Peyer's patch (tissue), 4 donors: ENCODE measurements around the gene LRRC9. TPM values are rescaled to one million over a fixed set of nuclear protein-coding genes. Genes with fewer than 3 reads are reported as not detected.

Source experiments
- DNase-seq, 3 donors: peaks; one replicate each; pipeline ENCODE4 v3.0.0-alpha.2; 2017 to 2019
- H3K27ac ChIP-seq, 4 donors: fragments of 200-600 bp; sonication (generic); one replicate each; pipeline ENCODE4 v1.5.1; 2016 to 2019
- H3K27me3 ChIP-seq, 2 donors: fragments of 200-600 bp; sonication (generic); one replicate each; pipeline ENCODE4 v1.5.1; 2019
- H3K36me3 ChIP-seq, 3 donors: fragments of 200-600 bp; sonication (generic); one replicate each; pipeline ENCODE4 v1.5.1; 2016 to 2019
- H3K4me1 ChIP-seq, 4 donors: fragments of 200-600 bp; sonication (generic); one replicate each; pipeline ENCODE4 v1.5.1; 2016 to 2019
- H3K4me3 ChIP-seq, 4 donors: fragments of 200-600 bp; sonication (generic); 1 replicate in 3 of 4; 2 replicates in 1 of 4; pipeline ENCODE4 v1.5.1; 2016 to 2019; ENCODE audit warnings: mild to moderate bottlenecking in 1 of 4
- H3K9me3 ChIP-seq, 4 donors: fragments of 200-600 bp; sonication (generic); one replicate each; pipeline ENCODE4 v1.5.1; 2016 to 2019; ENCODE audit warnings: mild to moderate bottlenecking in 1 of 4
- POLR2A ChIP-seq, 2 donors: fragments of 450-650 bp; IDR thresholded peaks; one replicate each; pipeline ENCODE4 v1.5.1; 2017; ENCODE audit warnings: antibody characterized with exemption in 2 of 2, mild to moderate bottlenecking in 2 of 2, moderate library complexity in 2 of 2
- total RNA-seq, 4 donors: library from RNA; depleted of rRNA; stranded (reverse); fragments of >200 nt; gene quantifications; one replicate each; pipeline ENCODE4 v1.1.0, GENCODE V29; 2016
- TF ChIP-seq, protein P1 (sequence below), 6 experiments: fragments of 450-650 bp in 4 of 6; fragments of 200-600 bp in 2 of 6; sonication (generic) in 1 of 6; IDR thresholded peaks; one replicate each; pipeline ENCODE4 v1.5.1; 2017 to 2019; ENCODE audit warnings: antibody characterized with exemption in 6 of 6, mild to moderate bottlenecking in 3 of 6, moderate library complexity in 1 of 6

Gene LRRC9
- total RNA-seq, result 10 to 100 TPM in 1 of 4 donors, 1 to 10 TPM in 1, under 1 TPM in 1, not detected in 1; 0.27 to 13.4 (median 5.1) TPM

DNA sequence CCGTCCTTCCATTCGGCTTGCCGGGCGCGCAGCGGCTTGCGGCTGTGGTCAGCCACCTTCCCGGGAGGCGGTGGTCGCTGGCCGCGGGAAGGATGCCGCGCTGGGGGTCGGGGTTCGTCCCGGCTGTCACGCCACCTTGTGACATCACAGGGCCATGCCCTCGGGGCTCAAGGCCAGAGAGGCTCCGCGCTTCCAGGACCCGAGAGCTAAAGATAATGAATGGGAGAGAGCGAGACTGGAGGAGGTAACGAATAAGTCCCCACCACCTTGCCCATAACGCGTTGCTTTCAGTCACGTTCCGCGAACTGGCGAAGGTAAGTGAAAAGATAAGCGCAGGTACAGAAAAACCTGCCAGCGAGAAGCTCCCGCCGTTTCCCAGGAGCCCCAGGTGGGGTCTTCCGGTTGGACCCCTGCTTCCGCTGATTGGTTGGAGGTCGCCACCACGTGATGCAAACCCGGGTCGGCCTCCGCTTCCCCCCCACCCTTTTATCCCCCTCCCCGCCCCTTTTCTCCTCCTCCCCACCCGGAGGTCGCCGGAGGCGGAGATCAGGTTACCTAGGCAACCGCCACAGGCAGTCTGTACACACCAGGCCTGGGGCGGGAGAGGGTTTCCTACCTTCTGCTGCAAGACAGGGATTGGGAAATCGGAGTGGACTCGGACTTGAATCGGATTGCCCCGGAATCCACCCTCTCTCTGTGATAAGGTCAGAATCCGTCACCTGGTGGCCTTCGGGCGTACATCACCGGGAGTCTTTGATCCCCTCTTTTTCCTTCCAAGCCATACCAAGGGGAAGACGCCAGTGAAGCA is at the start of gene LRRC9:
Gene LRRC9, plus strand, starts transcription at position 575 of the 808 bp plus-strand sequence.
- Histone ChIP-seq H3K27me3 (no peaks in the 10 kb centered on the region), H3K36me3 (no peaks in the 10 kb centered on the region), H3K27ac (peak within 1 kb of the TSS in 2 of 4 donors; percentile 12 to 51), H3K9me3 (no peaks in the 10 kb centered on the region), H3K4me1 (peaks cover 0 to 11% (median 4%) of the 10 kb centered on the region in 4 donors), H3K4me3 (peak within 1 kb of the TSS; percentile 32 to 57 (median 45))
- TF ChIP-seq, protein P1, sequence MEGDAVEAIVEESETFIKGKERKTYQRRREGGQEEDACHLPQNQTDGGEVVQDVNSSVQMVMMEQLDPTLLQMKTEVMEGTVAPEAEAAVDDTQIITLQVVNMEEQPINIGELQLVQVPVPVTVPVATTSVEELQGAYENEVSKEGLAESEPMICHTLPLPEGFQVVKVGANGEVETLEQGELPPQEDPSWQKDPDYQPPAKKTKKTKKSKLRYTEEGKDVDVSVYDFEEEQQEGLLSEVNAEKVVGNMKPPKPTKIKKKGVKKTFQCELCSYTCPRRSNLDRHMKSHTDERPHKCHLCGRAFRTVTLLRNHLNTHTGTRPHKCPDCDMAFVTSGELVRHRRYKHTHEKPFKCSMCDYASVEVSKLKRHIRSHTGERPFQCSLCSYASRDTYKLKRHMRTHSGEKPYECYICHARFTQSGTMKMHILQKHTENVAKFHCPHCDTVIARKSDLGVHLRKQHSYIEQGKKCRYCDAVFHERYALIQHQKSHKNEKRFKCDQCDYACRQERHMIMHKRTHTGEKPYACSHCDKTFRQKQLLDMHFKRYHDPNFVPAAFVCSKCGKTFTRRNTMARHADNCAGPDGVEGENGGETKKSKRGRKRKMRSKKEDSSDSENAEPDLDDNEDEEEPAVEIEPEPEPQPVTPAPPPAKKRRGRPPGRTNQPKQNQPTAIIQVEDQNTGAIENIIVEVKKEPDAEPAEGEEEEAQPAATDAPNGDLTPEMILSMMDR (IDR thresholded peaks at IDR 0.05), result peak in 3 of 6 experiments; percentile 6 to 39 (median 13)
- no peak for TF ChIP-seq POLR2A (IDR thresholded peaks at IDR 0.05)
- peak in 2 of 3 donors; percentile 72 to 76 for DNase-seq

- H3K4me3 ChIP-seq, result peak within 1 kb of the TSS; percentile 27 to 71 (median 50)
- no peaks in the 10 kb centered on the region for H3K36me3 ChIP-seq
- TF ChIP-seq POLR2A (IDR thresholded peaks at IDR 0.05), result no peak
- TF ChIP-seq, protein P1 (IDR thresholded peaks at IDR 0.05), result no peak
- peaks cover 0 to 13% (median 3%) of the 10 kb centered on the region in 4 donors for H3K4me1 ChIP-seq
- H3K27ac ChIP-seq, result peak within 1 kb of the TSS in 1 of 4 donors; percentile 29
- peak in 2 of 3 donors; percentile 48 to 65 for DNase-seq
- no peaks in the 10 kb centered on the region for H3K9me3 ChIP-seq
- H3K27me3 ChIP-seq, result peaks cover 0 to 8% of the 10 kb centered on the region in 2 donors
These were observed 49.4 kb upstream of the LRRC9 start, which contains the start of gene RTN1 for GRCh38 chr14:59870277-59871165. Gene RTN1 (minus strand): TSS chr14:59870776. CDS start chr14:59870630, 146 bp downstream.

GRCh38 chr14:59871166-59871495 is 48.8 kb upstream of the LRRC9 start:
- TF ChIP-seq, protein P1 (IDR thresholded peaks at IDR 0.05), result no peak
- no peak for TF ChIP-seq POLR2A (IDR thresholded peaks at IDR 0.05)
- Histone ChIP-seq H3K9me3 (no peaks in the 10 kb centered on the region), H3K4me1 (peaks cover 0 to 13% (median 3%) of the 10 kb centered on the region in 4 donors), H3K36me3 (no peaks in the 10 kb centered on the region), H3K27ac (no peak overlapping the region), H3K4me3 (peak overlapping the region in 2 of 4 donors; percentile 41 to 71), H3K27me3 (peaks cover 0 to 8% of the 10 kb centered on the region in 2 donors)
- DNase-seq, result no peak

- Histone ChIP-seq H3K36me3 (no peaks in the 10 kb centered on the region), H3K4me3 (no peak overlapping the region), H3K4me1 (no peaks in the 10 kb centered on the region), H3K27ac (no peak overlapping the region), H3K27me3 (no peaks in the 10 kb centered on the region), H3K9me3 (no peaks in the 10 kb centered on the region)
- TF ChIP-seq POLR2A (IDR thresholded peaks at IDR 0.05), result no peak
- TF ChIP-seq, protein P1 (IDR thresholded peaks at IDR 0.05), result peak in 2 of 6 experiments; percentile 6 to 11
- DNase-seq, result no peak
These were observed 37.0 kb upstream of the LRRC9 start for GRCh38 chr14:59882957-59883356.

DNA sequence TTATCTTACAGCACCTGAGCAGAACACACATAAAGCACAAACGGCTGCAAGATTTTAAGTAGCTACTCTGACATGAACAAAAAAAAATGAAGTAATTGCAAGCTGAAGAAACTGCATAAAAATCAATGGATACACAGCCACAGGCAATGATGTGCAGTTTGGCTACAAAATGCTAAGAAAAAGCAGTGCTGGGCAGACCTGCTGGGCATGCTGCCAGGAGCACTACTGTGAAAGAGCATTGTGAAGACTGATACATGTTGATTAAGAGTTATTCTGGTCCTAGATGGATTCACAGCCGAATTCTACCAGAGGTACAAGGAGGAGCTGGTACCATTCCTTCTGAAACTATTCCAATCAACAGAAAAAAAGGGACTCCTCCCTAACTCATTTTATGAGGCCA is 29.3 kb upstream of the LRRC9 start:
- Histone ChIP-seq H3K36me3 (no peaks in the 10 kb centered on the region), H3K4me3 (no peak overlapping the region), H3K27me3 (no peaks in the 10 kb centered on the region), H3K4me1 (no peaks in the 10 kb centered on the region), H3K27ac (no peak overlapping the region), H3K9me3 (no peaks in the 10 kb centered on the region)
- TF ChIP-seq POLR2A (IDR thresholded peaks at IDR 0.05), result no peak
- TF ChIP-seq, protein P1 (IDR thresholded peaks at IDR 0.05), result no peak
- DNase-seq, result no peak
